Adrenal gland (tissue), 19 donors: ENCODE results near the gene VPS25. TPM values are rescaled to one million over a fixed set of nuclear protein-coding genes. Genes with fewer than 3 reads are reported as not detected.

Experiments used
- DNase-seq, 7 donors: peaks; one replicate each; pipeline ENCODE4 v3.0.0-alpha.2; 2019 to 2020
- H3K27ac ChIP-seq, 5 donors: fragments of 200-600 bp; sonication (generic) in 4 of 5; 1 replicate in 3 of 5; 2 replicates in 2 of 5; pipeline versions ENCODE4 v1.5.1 to v1.8.0; 2016 to 2020; ENCODE audit warnings: mild to moderate bottlenecking in 1 of 5
- H3K27me3 ChIP-seq: fragments of 200-600 bp; 2 replicates; pipeline ENCODE4 v1.8.0; 2021
- H3K36me3 ChIP-seq, 2 donors: fragments of 200-600 bp; replicated peaks in 1 of 2; 1 replicate in 1 of 2; 2 replicates in 1 of 2; pipeline versions ENCODE4 v1.5.1 to v1.8.0; 2018 to 2022
- H3K4me1 ChIP-seq, 2 donors: fragments of 200-600 bp; replicated peaks in 1 of 2; 1 replicate in 1 of 2; 2 replicates in 1 of 2; pipeline versions ENCODE4 v1.5.1 to v1.8.0; 2018 to 2021
- H3K4me3 ChIP-seq, 4 donors: fragments of 200-600 bp; sonication (generic) in 3 of 4; one replicate each; pipeline ENCODE4 v1.5.1; 2016 to 2018
- H3K9me3 ChIP-seq, 3 donors: fragments of 200-600 bp; sonication (generic) in 1 of 3; replicated peaks in 1 of 3; 1 replicate in 2 of 3; 2 replicates in 1 of 3; pipeline versions ENCODE4 v1.5.1 to v1.8.0; 2016 to 2021
- POLR2A ChIP-seq, 2 donors: fragments of 450-650 bp; IDR thresholded peaks; one replicate each; pipeline ENCODE4 v1.6.1; 2017; ENCODE audit warnings: antibody characterized with exemption in 2 of 2, mild to moderate bottlenecking in 2 of 2, moderate library complexity in 1 of 2
- WGBS, 4 donors: extraction: QIAGEN DNeasy Blood & Tissue Kit in 2 of 4; methylation state at CpG; one replicate each; pipeline versions ENCODE4 v1.1.5 to v1.1.7; 2013 to 2017; 5-methylcytosine and 5-hydroxymethylcytosine counted together
- intact Hi-C, 2 donors: fragments of 100-400 bp; cut with DNase I; formaldehyde crosslinking; loops; one replicate each; pipeline versions ENCODE4 v1.14.1 to v1.15.0; 2022 to 2023
- long read RNA-seq, 10 donors: library from polyadenylated mRNA in 3 of 10; unstranded in 2 of 10; stranded (forward) in 1 of 10; transcript quantifications; one replicate each; pipeline ENCODE4 v2.0.0 and lab custom pipeline, GENCODE V29; 2021 to 2026
- polyA plus RNA-seq, 3 donors: library from polyadenylated mRNA; stranded (reverse); fragments of 200-250 nt in 2 of 3; fragments of 350-450 nt in 1 of 3; fragmentation: Illumina TruSeq in 1 of 3; extraction: RNeasy Lipid Tissue Mini Kit (QIAGEN cat#74804) in 1 of 3; gene quantifications; one replicate each; pipeline ENCODE4 v1.2.3, GENCODE V29; 2013 to 2014
- total RNA-seq, 9 donors: library from RNA; depleted of rRNA in 4 of 9; stranded (reverse); fragments of >200 nt in 4 of 9; fragments of 120-200 nt in 1 of 9; fragmentation: NEBNext Ultra II Directional in 1 of 9; extraction: Animal tissue kit (Norgen Biotek cat#: 25700) in 1 of 9; gene quantifications; one replicate each; pipeline versions ENCODE4 v1.1.0 to v1.2.4, GENCODE V29; 2013 to 2023
- TF ChIP-seq, protein P1 (sequence below), 6 experiments: fragments of 450-650 bp in 4 of 6; fragments of 200-600 bp in 2 of 6; sonication (generic) in 1 of 6; IDR thresholded peaks; 1 replicate in 5 of 6; 2 replicates in 1 of 6; pipeline versions ENCODE4 v1.5.1 to v1.8.0; 2016 to 2021; ENCODE audit warnings: antibody characterized with exemption in 6 of 6, mild to moderate bottlenecking in 2 of 6, moderate library complexity in 1 of 6
- donor health status: healthy with polysubstance abuse.
- donor health status: Bipolar disorder and iron deficiency.
- donor health status: DM: yes; HTN: yes; CAD: no.
- donor health status: DM: no; HTN: no; CAD: no.
- donor health status: DM: no; HTN: no; CAD: no.
- donor health status: DM: yes; HTN: yes; CAD: no.

VPS25 gene
- 100 to 1,000 TPM in 1 of 9 donors, 10 to 100 TPM in 8; 43.2 to 135 (median 52.6) TPM for total RNA-seq
- polyA plus RNA-seq = 10 to 100 TPM; 25.7 to 63.4 (median 37.0) TPM
- long read RNA-seq, donor 1, transcript VPS25-201 (6 exons, 1,101 nt) = major isoform, 61 of 70 reads
- long read RNA-seq, donor 1, partial matches to known transcripts = 0 of 70 reads
- long read RNA-seq, donor 1, other reads (novel, unspliced or antisense) = 8 of 70 reads
- long read RNA-seq, donor 2, transcript VPS25-201 (6 exons, 1,101 nt) = major isoform, 24 of 24 reads
- long read RNA-seq, donor 2, partial matches to known transcripts = 0 of 24 reads
- long read RNA-seq, donor 2, other reads (novel, unspliced or antisense) = 0 of 24 reads
- long read RNA-seq, donor 3, transcript VPS25-201 (6 exons, 1,101 nt) = major isoform, 52 of 98 reads
- long read RNA-seq, donor 3, partial matches to known transcripts = 43 of 98 reads
- long read RNA-seq, donor 3, other reads (novel, unspliced or antisense) = 0 of 98 reads
- long read RNA-seq, donor 4, transcript VPS25-201 (6 exons, 1,101 nt) = major isoform, 57 of 61 reads
- long read RNA-seq, donor 4, partial matches to known transcripts = 0 of 61 reads
- long read RNA-seq, donor 4, other reads (novel, unspliced or antisense) = 4 of 61 reads
- long read RNA-seq, donor 5, transcript VPS25-201 (6 exons, 1,101 nt) = major isoform, 91 of 97 reads
- long read RNA-seq, donor 5, partial matches to known transcripts = 0 of 97 reads
- long read RNA-seq, donor 5, other reads (novel, unspliced or antisense) = 5 of 97 reads
- long read RNA-seq, donor 6, transcript VPS25-201 (6 exons, 1,101 nt) = major isoform, 39 of 42 reads
- long read RNA-seq, donor 6, partial matches to known transcripts = 0 of 42 reads
- long read RNA-seq, donor 6, other reads (novel, unspliced or antisense) = 3 of 42 reads
- long read RNA-seq, donor 7, transcript VPS25-201 (6 exons, 1,101 nt) = major isoform, 18 of 25 reads
- long read RNA-seq, donor 7, partial matches to known transcripts = 5 of 25 reads
- long read RNA-seq, donor 7, other reads (novel, unspliced or antisense) = 0 of 25 reads
- long read RNA-seq, donor 8, transcript VPS25-201 (6 exons, 1,101 nt) = major isoform, 61 of 66 reads
- long read RNA-seq, donor 8, partial matches to known transcripts = 0 of 66 reads
- long read RNA-seq, donor 8, other reads (novel, unspliced or antisense) = 0 of 66 reads
- long read RNA-seq, donor 9, transcript VPS25-201 (6 exons, 1,101 nt) = major isoform, 34 of 67 reads
- long read RNA-seq, donor 9, partial matches to known transcripts = 28 of 67 reads
- long read RNA-seq, donor 9, other reads (novel, unspliced or antisense) = 5 of 67 reads
- long read RNA-seq, donor 10, transcript VPS25-201 (6 exons, 1,101 nt) = major isoform, 22 of 39 reads
- long read RNA-seq, donor 10, partial matches to known transcripts = 16 of 39 reads
- long read RNA-seq, donor 10, other reads (novel, unspliced or antisense) = 0 of 39 reads

DNA sequence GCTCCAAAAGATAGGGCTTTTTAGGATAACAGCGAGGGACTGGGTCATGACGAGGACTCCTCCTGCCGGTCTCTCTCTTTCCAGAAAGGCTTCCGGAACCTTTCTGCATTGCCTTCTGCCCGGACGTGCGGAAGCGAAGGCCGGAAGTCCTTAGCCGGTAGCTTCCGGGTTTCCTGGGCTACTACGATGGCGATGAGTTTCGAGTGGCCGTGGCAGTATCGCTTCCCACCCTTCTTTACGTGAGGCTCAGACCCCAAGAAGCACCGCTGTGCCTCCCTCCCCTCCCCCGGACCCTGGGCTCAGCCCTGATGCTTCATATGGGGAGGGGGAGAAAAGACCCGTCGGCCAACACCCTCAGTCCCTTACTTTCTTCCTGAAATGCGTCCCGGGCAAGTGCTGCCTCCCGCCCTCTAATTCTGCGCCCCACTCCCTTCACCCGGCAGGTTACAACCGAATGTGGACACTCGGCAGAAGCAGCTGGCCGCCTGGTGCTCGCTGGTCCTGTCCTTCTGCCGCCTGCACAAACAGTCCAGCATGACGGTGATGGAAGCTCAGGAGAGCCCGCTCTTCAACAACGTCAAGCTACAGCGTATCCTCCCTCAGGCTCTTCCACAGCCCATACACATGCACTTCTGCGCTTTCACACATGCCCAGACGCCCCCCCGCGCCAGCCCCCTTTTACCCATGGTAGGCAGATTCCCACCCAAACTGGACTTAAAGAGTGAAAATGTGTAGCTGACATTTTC lies at the start of gene VPS25:
TSS of gene VPS25 (plus strand) at position 160 of the 746 bp plus-strand sequence. CDS start at position 187, 27 bp downstream.
- Histone ChIP-seq H3K9me3 (no peaks in the 10 kb centered on the region), H3K27me3 (no peaks in the 10 kb centered on the region), H3K36me3 (peaks cover 0 to 34% of the 10 kb centered on the region in 2 donors), H3K4me3 (peak within 1 kb of the TSS; percentile 34 to 93 (median 68)), H3K4me1 (peaks cover 9 to 16% of the 10 kb centered on the region in 2 donors), H3K27ac (peak within 1 kb of the TSS in 4 of 5 donors; percentile 60 to 89 (median 62))
- DNase-seq = peak; percentile 74 to 85 (median 79)
- intact Hi-C loops = loop anchor here in 1 of 2 donors (10.0 kb wide), 1 partner anchor 879 kb away; no protein-coding TSS in a partner anchor
- TF ChIP-seq POLR2A (IDR thresholded peaks at IDR 0.05) = peak in 1 of 2 donors; percentile 38
- TF ChIP-seq, protein P1, sequence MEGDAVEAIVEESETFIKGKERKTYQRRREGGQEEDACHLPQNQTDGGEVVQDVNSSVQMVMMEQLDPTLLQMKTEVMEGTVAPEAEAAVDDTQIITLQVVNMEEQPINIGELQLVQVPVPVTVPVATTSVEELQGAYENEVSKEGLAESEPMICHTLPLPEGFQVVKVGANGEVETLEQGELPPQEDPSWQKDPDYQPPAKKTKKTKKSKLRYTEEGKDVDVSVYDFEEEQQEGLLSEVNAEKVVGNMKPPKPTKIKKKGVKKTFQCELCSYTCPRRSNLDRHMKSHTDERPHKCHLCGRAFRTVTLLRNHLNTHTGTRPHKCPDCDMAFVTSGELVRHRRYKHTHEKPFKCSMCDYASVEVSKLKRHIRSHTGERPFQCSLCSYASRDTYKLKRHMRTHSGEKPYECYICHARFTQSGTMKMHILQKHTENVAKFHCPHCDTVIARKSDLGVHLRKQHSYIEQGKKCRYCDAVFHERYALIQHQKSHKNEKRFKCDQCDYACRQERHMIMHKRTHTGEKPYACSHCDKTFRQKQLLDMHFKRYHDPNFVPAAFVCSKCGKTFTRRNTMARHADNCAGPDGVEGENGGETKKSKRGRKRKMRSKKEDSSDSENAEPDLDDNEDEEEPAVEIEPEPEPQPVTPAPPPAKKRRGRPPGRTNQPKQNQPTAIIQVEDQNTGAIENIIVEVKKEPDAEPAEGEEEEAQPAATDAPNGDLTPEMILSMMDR (IDR thresholded peaks at IDR 0.05) = peak in 1 of 6 experiments; percentile 4
- WGBS, 4 donors = 0 to 3% (median 1%) methylated on average over 25 to 39 of the region's 39 CpGs

DNA sequence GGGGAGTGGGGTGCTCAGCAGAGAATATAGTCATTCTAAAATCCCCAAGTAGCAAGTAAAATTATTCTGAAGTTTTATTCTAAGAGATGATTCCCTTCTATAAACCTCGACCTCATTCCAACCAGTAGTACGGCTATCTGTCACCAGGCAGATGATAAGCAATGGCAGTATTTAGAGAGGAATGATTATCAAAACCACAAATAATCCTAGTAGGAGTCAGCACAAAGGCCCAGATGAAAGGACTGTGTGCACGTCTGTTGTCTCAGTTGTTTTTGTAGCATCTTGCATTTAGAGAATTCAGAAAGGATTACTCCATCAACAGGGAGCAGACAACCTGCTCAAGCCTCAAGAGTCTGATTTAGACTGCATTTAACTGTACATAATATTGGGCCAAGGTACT lies 49.6 kb upstream of the VPS25 start:
- intact Hi-C loops = loop anchor here (5.0 to 10.0 kb wide), 3 partner anchors 39 to 101 kb away; partner anchors contain the start of genes BECN1 (in 2 of the 2) and RAMP2 (in 2 of the 2)
- no peaks in the 10 kb centered on the region for H3K4me1 ChIP-seq
- H3K27me3 ChIP-seq = no peaks in the 10 kb centered on the region
- DNase-seq = no peak
- H3K27ac ChIP-seq = no peak overlapping the region
- H3K9me3 ChIP-seq = no peaks in the 10 kb centered on the region
- WGBS, 4 donors = 74 to 90% (median 77%) methylated on average over 3 of the region's 3 CpGs
- H3K4me3 ChIP-seq = no peak overlapping the region
- TF ChIP-seq, protein P1 (IDR thresholded peaks at IDR 0.05) = no peak
- TF ChIP-seq POLR2A (IDR thresholded peaks at IDR 0.05) = no peak
- H3K36me3 ChIP-seq = peaks cover 0 to 92% of the 10 kb centered on the region in 2 donors

DNA sequence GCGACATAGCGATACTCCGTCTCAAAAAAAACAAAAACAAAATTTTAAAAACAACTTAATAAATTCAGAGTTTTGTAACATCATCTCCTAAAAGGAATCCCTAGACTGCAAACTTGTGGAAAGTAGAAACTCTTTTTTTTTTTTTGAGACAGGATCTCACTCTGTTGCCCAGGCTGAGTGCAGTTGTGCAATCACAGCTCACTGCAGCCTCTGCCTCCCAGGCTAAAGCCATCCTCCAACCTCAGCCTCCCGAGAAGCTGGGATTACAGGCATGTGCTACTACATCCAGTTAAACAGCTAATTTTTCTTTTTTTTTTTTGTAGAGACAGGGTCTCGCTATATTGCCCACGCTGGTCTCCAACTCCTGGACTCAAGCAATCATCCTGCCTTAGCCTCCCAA lies 48.1 kb upstream of the VPS25 start:
- Histone ChIP-seq H3K4me3 (no peak overlapping the region), H3K9me3 (no peaks in the 10 kb centered on the region), H3K27me3 (no peaks in the 10 kb centered on the region), H3K27ac (no peak overlapping the region), H3K4me1 (no peaks in the 10 kb centered on the region), H3K36me3 (peaks cover 0 to 92% of the 10 kb centered on the region in 2 donors)
- 93 to 99% (median 98%) methylated on average over 6 of the region's 6 CpGs for WGBS, 4 donors
- no peak for TF ChIP-seq POLR2A (IDR thresholded peaks at IDR 0.05)
- TF ChIP-seq, protein P1 (IDR thresholded peaks at IDR 0.05) = no peak
- intact Hi-C loops = loop anchor here in 1 of 2 donors (10.0 kb wide), 1 partner anchor 100 kb away; the partner anchor contains the start of gene BECN1
- peak in 1 of 7 donors; percentile 3 for DNase-seq
